Panc1 (cell line): ENCODE measurements around the gene NT5C3A. TPM values are rescaled to one million over a fixed set of nuclear protein-coding genes. Genes with fewer than 3 reads are reported as not detected.

Experiments
- ATAC-seq: fragments of 200-7000 bp; cut with Tn5 transposase; 2 replicates; pipeline ENCODE4 v1.9.1; 2020; ENCODE audit warnings: mild to moderate bottlenecking, moderate library complexity
- BruUV-seq: library from RNA; stranded (reverse); fragments of 400-500 nt; replicated peaks from 2 replicates; lab custom pipeline; 2021; lab: Mats Ljungman, UMichigan
- CTCF ChIA-PET: fragments of 300-600 bp; sonication (Branson Sonifier 250); formaldehyde crosslinking; loops from one replicate; lab custom pipeline; 2022; ENCODE audit warnings: antibody characterized with exemption; lab: Charles Lee
- POLR2A ChIA-PET: fragments of 300-600 bp; sonication (Branson Sonifier 250); formaldehyde crosslinking; loops from one replicate; lab custom pipeline; 2022; ENCODE audit warnings: antibody characterized with exemption; lab: Charles Lee
- DNase-seq: peaks from one replicate; pipeline ENCODE4 v3.0.0-alpha.2; 2010; ENCODE audit warnings: low read depth, low spot score
- H3K27ac ChIP-seq: 2 replicates; pipeline ENCODE4 v1.5.1; 2011; ENCODE audit warnings: mild to moderate bottlenecking, low read length, inconsistent platforms
- H3K27me3 ChIP-seq: fragments of 200-500 bp; sonication (Bioruptor generic); 2 replicates; pipeline ENCODE4 v1.6.0; 2014; ENCODE audit warnings: low read length, inconsistent platforms; ENCODE audit not compliant: control insufficient read depth, insufficient read depth
- H3K36me3 ChIP-seq: fragments of 200-500 bp; sonication (Bioruptor generic); 2 replicates; pipeline ENCODE4 v1.5.1; 2014; ENCODE audit warnings: inconsistent platforms, mild to moderate bottlenecking, low read length, moderate library complexity; ENCODE audit not compliant: control insufficient read depth, insufficient read depth
- H3K4me1 ChIP-seq: 2 replicates; pipeline ENCODE4 v1.5.1; 2011; ENCODE audit warnings: inconsistent platforms, mild to moderate bottlenecking, low read length, moderate library complexity; ENCODE audit not compliant: control insufficient read depth, insufficient read depth
- H3K4me3 ChIP-seq, 2 experiments: 2 replicates each; pipeline ENCODE4 v1.5.1; 2011 to 2012; ENCODE audit warnings: low read depth in 2 of 2, low read length in 2 of 2, mild to moderate bottlenecking in 2 of 2, inconsistent platforms in 1 of 2, moderate library complexity in 1 of 2
- H3K9me3 ChIP-seq: fragments of 200-500 bp; sonication (Bioruptor generic); 2 replicates; pipeline ENCODE4 v1.5.1; 2014; ENCODE audit warnings: low read depth, mild to moderate bottlenecking, inconsistent platforms, low read length, moderate library complexity; ENCODE audit not compliant: control insufficient read depth, insufficient read depth
- CTCF ChIP-seq: fragments of 450-650 bp; IDR thresholded peaks from 2 replicates; pipeline ENCODE4 v1.5.1; 2017; ENCODE audit warnings: mild to moderate bottlenecking
- POLR2AphosphoS5 ChIP-seq: IDR thresholded peaks from 2 replicates; pipeline ENCODE4 v1.6.1; 2012; ENCODE audit warnings: mild to moderate bottlenecking, low read depth, low read length, moderate library complexity
- REST ChIP-seq, 2 experiments: IDR thresholded peaks; 2 replicates each; pipeline ENCODE4 v1.6.1; 2011 to 2012; ENCODE audit warnings: low read depth in 2 of 2, control low read depth in 1 of 2, low read length in 1 of 2, mild to moderate bottlenecking in 1 of 2, moderate library complexity in 1 of 2; ENCODE audit not compliant: insufficient read depth in 1 of 2
- SIN3A ChIP-seq: IDR thresholded peaks from 2 replicates; pipeline ENCODE4 v1.6.1; 2012; ENCODE audit warnings: low read depth, mild to moderate bottlenecking, low read length, moderate library complexity, borderline replicate concordance; ENCODE audit not compliant: insufficient read depth
- TCF7L2 ChIP-seq: IDR thresholded peaks from 2 replicates; pipeline ENCODE4 v1.6.1; 2011; ENCODE audit warnings: mild to moderate bottlenecking, low read depth, low read length, inconsistent platforms
- in situ Hi-C: cut with HindIII; loops from 2 replicates; pipeline ENCODE4 v1.10.0; 2016; ENCODE audit warnings: low sequenced_read_pairs, low pct_unique_long_range_greater_than_20kb
- intact Hi-C: fragments of 100-400 bp; cut with micrococcal nuclease; formaldehyde crosslinking; loops from one replicate; pipeline ENCODE4 v1.10.0; 2022; ENCODE audit not compliant: unreplicated experiment
- total RNA-seq: library from RNA; stranded (reverse); gene quantifications from one replicate; pipeline ENCODE4 v1.2.1, GENCODE V29; 2021; ENCODE audit not compliant: unreplicated experiment

Gene NT5C3A
- total RNA-seq, 1 experiment from 2014 or later = 29.1 TPM

- no peak overlapping the region for H3K4me3 ChIP-seq
- CTCF ChIA-PET = no interaction called here
- POLR2A ChIA-PET = no interaction called here
- in situ Hi-C loops = no loop called here
- BruUV-seq = no TSS peak
- no peaks in the 10 kb centered on the region for H3K4me1 ChIP-seq
- DNase-seq (no peak), ATAC-seq (no peak)
- intact Hi-C loops = no loop called here
- no peak for TF ChIP-seq REST (IDR thresholded peaks at IDR 0.05; ENCODE audit: insufficient read depth in 1 of 2, low read depth in 2 of 2, low read length in 1 of 2)
- no peak overlapping the region for H3K27ac ChIP-seq
- peaks cover 34% of the 10 kb centered on the region for H3K27me3 ChIP-seq
- H3K36me3 ChIP-seq = no peaks in the 10 kb centered on the region
- H3K9me3 ChIP-seq = no peaks in the 10 kb centered on the region
Measured at GRCh38 chr7:33076737-33077136, 14.2 kb upstream of the NT5C3A start.

- H3K4me3 ChIP-seq = no peak overlapping the region
- ChIA-PET POLR2A (no interaction called here), CTCF (no interaction called here)
- H3K27ac ChIP-seq = no peak overlapping the region
- no peaks in the 10 kb centered on the region for H3K9me3 ChIP-seq
- BruUV-seq = no TSS peak
- H3K36me3 ChIP-seq = no peaks in the 10 kb centered on the region
- TF ChIP-seq SIN3A (no peak), CTCF (no peak), POLR2AphosphoS5 (no peak), REST (IDR thresholded peaks at IDR 0.05; ENCODE audit: insufficient read depth in 1 of 2, low read depth in 2 of 2, low read length in 1 of 2) (no peak), TCF7L2 (no peak)
- intact Hi-C loops (no loop called here), in situ Hi-C loops (no loop called here)
- peaks cover 34% of the 10 kb centered on the region for H3K27me3 ChIP-seq
- no peaks in the 10 kb centered on the region for H3K4me1 ChIP-seq
- DNase-seq = no peak
- no peak for ATAC-seq
Measured at GRCh38 chr7:33075818-33076518, 13.4 kb upstream of the NT5C3A start.
